ENCODE results near the gene EYA4.

The EYA4 gene

GRCh38 chr6:133241086-133241900, at the start of gene EYA4:
TSS of gene EYA4 (plus strand) at chr6:133241357. CDS start at chr6:133274781, 33,424 bp downstream.
- Histone ChIP-seq H3K4me1 (peaks cover 0 to 34% (median 21%) of the 10 kb centered on the region in 4 donors), H3K27me3 (peaks cover 0 to 30% of the 10 kb centered on the region in 2 donors), H3K9me3 (no peaks in the 10 kb centered on the region), H3K4me3 (peak within 1 kb of the TSS; percentile 48 to 65), H3K36me3 (no peaks in the 10 kb centered on the region), H3K27ac (peak within 1 kb of the TSS; percentile 1 to 36)
- TF ChIP-seq CTCF (IDR thresholded peaks at IDR 0.05) = no peak
- intact Hi-C loops (cut with DNase I; ENCODE audit: low total_unique reads) = no loop called here
- DNase-seq = no peak

GRCh38 chr6:133193396-133193795, 47.8 kb upstream of the EYA4 start:
- intact Hi-C loops (cut with DNase I; ENCODE audit: low total_unique reads) = no loop called here
- Histone ChIP-seq H3K27me3 (no peaks in the 10 kb centered on the region), H3K4me3 (no peak overlapping the region), H3K36me3 (no peaks in the 10 kb centered on the region), H3K4me1 (no peaks in the 10 kb centered on the region), H3K9me3 (peaks cover 0 to 8% (median 0%) of the 10 kb centered on the region in 3 donors), H3K27ac (no peak overlapping the region)
- TF ChIP-seq CTCF (IDR thresholded peaks at IDR 0.05) = no peak
- no peak for DNase-seq

- Histone ChIP-seq H3K27me3 (no peaks in the 10 kb centered on the region), H3K36me3 (no peaks in the 10 kb centered on the region), H3K9me3 (peaks cover 0 to 8% (median 0%) of the 10 kb centered on the region in 3 donors), H3K4me1 (no peaks in the 10 kb centered on the region), H3K27ac (no peak overlapping the region), H3K4me3 (no peak overlapping the region)
- no peak for TF ChIP-seq CTCF (IDR thresholded peaks at IDR 0.05)
- intact Hi-C loops (cut with DNase I; ENCODE audit: low total_unique reads) = no loop called here
- DNase-seq = no peak
Measured at GRCh38 chr6:133198725-133199124, 42.4 kb upstream of the EYA4 start.

GRCh38 chr6:133201231-133201630, 39.9 kb upstream of the EYA4 start:
- TF ChIP-seq CTCF (IDR thresholded peaks at IDR 0.05) = no peak

GRCh38 chr6:133202610-133203343, 38.4 kb upstream of the EYA4 start:
- H3K27ac ChIP-seq = no peak overlapping the region
- TF ChIP-seq CTCF (IDR thresholded peaks at IDR 0.05) = no peak
- H3K4me1 ChIP-seq = no peaks in the 10 kb centered on the region
- H3K4me3 ChIP-seq = no peak overlapping the region
- H3K36me3 ChIP-seq = no peaks in the 10 kb centered on the region
- H3K27me3 ChIP-seq = no peaks in the 10 kb centered on the region
- intact Hi-C loops (cut with DNase I; ENCODE audit: low total_unique reads) = no loop called here
- no peaks in the 10 kb centered on the region for H3K9me3 ChIP-seq
- no peak for DNase-seq

More at GRCh38 chr6:133201231-133201630, 39.9 kb upstream of the EYA4 start:
- Histone ChIP-seq H3K27ac (no peak overlapping the region), H3K4me1 (no peaks in the 10 kb centered on the region), H3K36me3 (no peaks in the 10 kb centered on the region), H3K27me3 (no peaks in the 10 kb centered on the region), H3K9me3 (no peaks in the 10 kb centered on the region), H3K4me3 (no peak overlapping the region)
- intact Hi-C loops (cut with DNase I; ENCODE audit: low total_unique reads) = no loop called here
- no peak for DNase-seq

Data from tibial artery (tissue), 4 donors.